Measurements from ENCODE around the gene ATG5.
A peak's percentile ranks its signal among the peaks of the same experiment; 100 is the strongest.

DNA sequence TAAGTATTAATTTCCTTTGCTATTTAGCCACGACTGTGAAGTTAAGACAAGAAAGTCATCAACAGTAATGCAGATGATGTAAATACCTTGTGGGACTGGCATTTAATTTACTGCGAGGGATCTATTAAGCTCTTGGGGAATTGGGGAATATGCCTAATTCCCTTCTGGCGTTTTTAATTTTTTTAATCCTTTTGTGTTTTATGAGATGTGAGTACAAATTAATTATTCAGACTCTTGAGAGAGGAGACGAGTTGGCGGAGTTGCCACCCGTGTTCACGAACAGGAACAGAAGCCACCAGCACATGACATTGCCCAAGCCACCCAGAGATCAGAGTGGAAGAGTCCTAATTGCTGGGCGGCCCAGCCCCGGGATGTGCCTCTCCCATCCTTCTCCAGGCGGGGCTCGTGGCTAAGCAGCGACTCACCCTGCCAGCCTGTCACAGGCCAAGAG is 34.4 kb upstream of the ATG5 start:
- TF ChIP-seq TEAD2 (tag; IDR thresholded peaks at IDR 0.05) (no peak), MTA3 (IDR thresholded peaks at IDR 0.05; ENCODE audit: borderline replicate concordance) (0 out of 2 replicates have a peak, but pooled peaks have one; percentile 16), GMEB1 (CRISPR knock-in tag; IDR thresholded peaks at IDR 0.05) (no peak), MYC (IDR thresholded peaks at IDR 0.05; ENCODE audit: low read depth, low read length) (no peak), MYC (CRISPR knock-in tag; IDR thresholded peaks at IDR 0.05; ENCODE audit: borderline replicate concordance, low read depth) (no peak)

Data from K562 (cell line).